GM12865 (cell line): ENCODE data around the gene PDE5A.

Experiments
- DNase-seq: peaks from one replicate; pipeline ENCODE4 v3.0.0; 2010; ENCODE audit warnings: low read depth
- H3K4me3 ChIP-seq: 2 replicates; pipeline ENCODE4 v1.5.1; 2011; ENCODE audit warnings: mild to moderate bottlenecking, low read depth, low read length, control low read depth
- CTCF ChIP-seq: IDR thresholded peaks from 2 replicates; pipeline ENCODE4 v1.5.1; 2011; ENCODE audit warnings: low read length, control low read depth, low read depth, inconsistent platforms; ENCODE audit not compliant: insufficient read depth; ENCODE audit errors: missing control alignments

Gene PDE5A

GRCh38 chr4:119493886-119494285 lies 134.7 kb downstream of the PDE5A start:
- H3K4me3 ChIP-seq: no peak overlapping the region
- DNase-seq: no peak
- no peak for TF ChIP-seq CTCF

GRCh38 chr4:119493419-119493818 lies 135.2 kb downstream of the PDE5A start:
- no peak for TF ChIP-seq CTCF
- H3K4me3 ChIP-seq: no peak overlapping the region
- no peak for DNase-seq

- no peak overlapping the region for H3K4me3 ChIP-seq
- peak; percentile 18 for TF ChIP-seq CTCF
- DNase-seq: peak; percentile 27
These were observed 138.3 kb downstream of the PDE5A start for GRCh38 chr4:119490335-119490734.

GRCh38 chr4:119489305-119489704 lies 139.3 kb downstream of the PDE5A start:
- TF ChIP-seq CTCF: no peak
- no peak overlapping the region for H3K4me3 ChIP-seq
- DNase-seq: peak; percentile 42

GRCh38 chr4:119480331-119480730 lies 148.3 kb downstream of the PDE5A start:
- no peak for TF ChIP-seq CTCF
- H3K4me3 ChIP-seq: no peak overlapping the region
- DNase-seq: no peak

GRCh38 chr4:119479835-119480234 lies 148.8 kb downstream of the PDE5A start:
- no peak overlapping the region for H3K4me3 ChIP-seq
- no peak for DNase-seq
- TF ChIP-seq CTCF: no peak

- DNase-seq: no peak
- TF ChIP-seq CTCF: no peak
- H3K4me3 ChIP-seq: no peak overlapping the region
These were observed 149.3 kb downstream of the PDE5A start for GRCh38 chr4:119479180-119479808.
